ENCODE measurements around the gene PRKN. TPM values are rescaled to one million over a fixed set of nuclear protein-coding genes. Genes with fewer than 3 reads are reported as not detected.

Gene PRKN
- total RNA-seq, 2 donors from 2014 or later: 10.7 to 21.2 TPM

- WGBS: 89% methylated on average over 15 of the region's 15 CpGs
- intact Hi-C loops (cut with DNase I): no loop called here
- H3K27me3 ChIP-seq (replicated peaks; ENCODE audit: insufficient read depth): no peaks in the 10 kb centered on the region
These were observed 1285.1 kb downstream of the PRKN start for GRCh38 chr6:161442420-161442819.

GRCh38 chr6:161440299-161440698 is 1287.3 kb downstream of the PRKN start:
- intact Hi-C loops (cut with DNase I): no loop called here
- H3K27me3 ChIP-seq (replicated peaks; ENCODE audit: insufficient read depth): no peaks in the 10 kb centered on the region

More at GRCh38 chr6:161442420-161442819, 1285.1 kb downstream of the PRKN start:
- no peaks in the 10 kb centered on the region for H3K36me3 ChIP-seq
- H3K9me3 ChIP-seq: no peaks in the 10 kb centered on the region
- H3K27ac ChIP-seq: no peak overlapping the region
- no peaks in the 10 kb centered on the region for H3K4me1 ChIP-seq (replicated peaks)
- TF ChIP-seq POLR2A (IDR thresholded peaks at IDR 0.05): no peak
- no peak for TF ChIP-seq POLR2AphosphoS5 (IDR thresholded peaks at IDR 0.05)
- no peak for TF ChIP-seq CTCF (IDR thresholded peaks at IDR 0.05)
- no peak for DNase-seq (ENCODE audit: low spot score)
- H3K4me3 ChIP-seq: no peak overlapping the region

GRCh38 chr6:161439093-161439492 is 1288.5 kb downstream of the PRKN start:
- TF ChIP-seq POLR2AphosphoS5 (IDR thresholded peaks at IDR 0.05): no peak
- TF ChIP-seq CTCF (IDR thresholded peaks at IDR 0.05): no peak
- TF ChIP-seq POLR2A (IDR thresholded peaks at IDR 0.05): no peak
- H3K4me3 ChIP-seq: no peak overlapping the region
- no peak overlapping the region for H3K27ac ChIP-seq
- intact Hi-C loops (cut with DNase I): no loop called here
- H3K9me3 ChIP-seq: no peaks in the 10 kb centered on the region
- WGBS: 66% methylated on average over 12 of the region's 12 CpGs
- no peaks in the 10 kb centered on the region for H3K36me3 ChIP-seq
- no peak for DNase-seq (ENCODE audit: low spot score)
- no peaks in the 10 kb centered on the region for H3K4me1 ChIP-seq (replicated peaks)
- H3K27me3 ChIP-seq (replicated peaks; ENCODE audit: insufficient read depth): no peaks in the 10 kb centered on the region

More at GRCh38 chr6:161440299-161440698, 1287.3 kb downstream of the PRKN start:
- TF ChIP-seq CTCF (IDR thresholded peaks at IDR 0.05) (no peak), POLR2AphosphoS5 (IDR thresholded peaks at IDR 0.05) (no peak), POLR2A (IDR thresholded peaks at IDR 0.05) (no peak)
- Histone ChIP-seq H3K4me3 (no peak overlapping the region), H3K9me3 (no peaks in the 10 kb centered on the region), H3K36me3 (no peaks in the 10 kb centered on the region), H3K27ac (no peak overlapping the region), H3K4me1 (replicated peaks) (no peaks in the 10 kb centered on the region)
- WGBS: 92% methylated on average over 4 of the region's 4 CpGs
- DNase-seq (ENCODE audit: low spot score): no peak

- DNase-seq (ENCODE audit: low spot score): no peak
- no peaks in the 10 kb centered on the region for H3K4me1 ChIP-seq (replicated peaks)
- TF ChIP-seq POLR2AphosphoS5 (IDR thresholded peaks at IDR 0.05) (no peak), POLR2A (IDR thresholded peaks at IDR 0.05) (no peak), CTCF (IDR thresholded peaks at IDR 0.05) (no peak)
- H3K27me3 ChIP-seq (replicated peaks; ENCODE audit: insufficient read depth): no peaks in the 10 kb centered on the region
- WGBS: 91% methylated on average over 12 of the region's 12 CpGs
- no peaks in the 10 kb centered on the region for H3K36me3 ChIP-seq
- H3K4me3 ChIP-seq: no peak overlapping the region
- intact Hi-C loops (cut with DNase I): no loop called here
- no peaks in the 10 kb centered on the region for H3K9me3 ChIP-seq
- no peak overlapping the region for H3K27ac ChIP-seq
These were observed 1289.0 kb downstream of the PRKN start for GRCh38 chr6:161438430-161439030.

GRCh38 chr6:161437851-161438250 is 1289.7 kb downstream of the PRKN start:
- Histone ChIP-seq H3K4me3 (no peak overlapping the region), H3K27me3 (replicated peaks; ENCODE audit: insufficient read depth) (no peaks in the 10 kb centered on the region), H3K36me3 (no peaks in the 10 kb centered on the region), H3K27ac (no peak overlapping the region), H3K9me3 (no peaks in the 10 kb centered on the region), H3K4me1 (replicated peaks) (no peaks in the 10 kb centered on the region)
- no peak for DNase-seq (ENCODE audit: low spot score)
- intact Hi-C loops (cut with DNase I): no loop called here
- TF ChIP-seq POLR2A (IDR thresholded peaks at IDR 0.05) (no peak), CTCF (IDR thresholded peaks at IDR 0.05) (no peak), POLR2AphosphoS5 (IDR thresholded peaks at IDR 0.05) (no peak)
- WGBS: 95% methylated on average over 3 of the region's 3 CpGs
